Prostate gland (tissue), 2 donors: ENCODE data around the gene NCAM2. TPM values are rescaled to one million over a fixed set of nuclear protein-coding genes. Genes with fewer than 3 reads are reported as not detected.

ENCODE experiments used
- DNase-seq: peaks from one replicate; pipeline ENCODE4 v3.0.0-alpha.2; 2019; ENCODE audit warnings: low spot score
- H3K27ac ChIP-seq, 2 donors: fragments of 200-600 bp; sonication (generic); 2 replicates each; pipeline ENCODE4 v1.5.1; 2017 to 2019
- H3K27me3 ChIP-seq: fragments of 200-600 bp; sonication (generic); replicated peaks from 2 replicates; pipeline ENCODE4 v1.5.1; 2019; ENCODE audit not compliant: insufficient read depth
- H3K36me3 ChIP-seq, 2 donors: fragments of 200-600 bp; sonication (generic); 1 replicate in 1 of 2; 2 replicates in 1 of 2; pipeline versions ENCODE4 v1.5.1 to v1.8.1; 2017 to 2019
- H3K4me1 ChIP-seq: fragments of 200-600 bp; sonication (generic); replicated peaks from 2 replicates; pipeline ENCODE4 v1.5.1; 2019
- H3K4me3 ChIP-seq, 2 donors: fragments of 200-600 bp; sonication (generic); 2 replicates each; pipeline ENCODE4 v1.5.1; 2017 to 2019
- H3K9me3 ChIP-seq: fragments of 200-600 bp; sonication (generic); 2 replicates; pipeline ENCODE4 v1.5.1; 2017
- CTCF ChIP-seq, 4 experiments: fragments of 200-600 bp in 2 of 4; fragments of 450-650 bp in 2 of 4; sonication (generic) in 2 of 4; IDR thresholded peaks; 1 replicate in 3 of 4; 2 replicates in 1 of 4; pipeline ENCODE4 v1.5.1; 2016 to 2019; ENCODE audit warnings: antibody characterized with exemption in 4 of 4, mild to moderate bottlenecking in 2 of 4, moderate library complexity in 2 of 4
- POLR2A ChIP-seq: fragments of 450-650 bp; IDR thresholded peaks from one replicate; pipeline ENCODE4 v1.6.1; 2016; ENCODE audit warnings: antibody characterized with exemption, mild to moderate bottlenecking
- POLR2AphosphoS5 ChIP-seq: sonication (generic); formaldehyde crosslinking; IDR thresholded peaks from one replicate; pipeline ENCODE4 v1.6.1; 2017; ENCODE audit warnings: antibody characterized with exemption
- WGBS: methylation state at CpG from one replicate; pipeline ENCODE4 v1.1.5; 2018; 5-methylcytosine and 5-hydroxymethylcytosine counted together
- intact Hi-C: fragments of 100-400 bp; cut with DNase I; formaldehyde crosslinking; loops from one replicate; pipeline ENCODE4 v1.14.2; 2022
- total RNA-seq, 2 donors: library from RNA; depleted of rRNA; stranded (reverse); fragments of >200 nt; gene quantifications; one replicate each; pipeline ENCODE4 v1.1.0, GENCODE V29; 2016

The NCAM2 gene
- total RNA-seq, 2 donors from 2014 or later: 1.1 to 21.9 TPM

GRCh38 chr21:21345872-21346271 is 347.7 kb downstream of the NCAM2 start:
- Histone ChIP-seq H3K4me1 (no peaks in the 10 kb centered on the region), H3K9me3 (no peaks in the 10 kb centered on the region), H3K27ac (no peak overlapping the region), H3K36me3 (no peaks in the 10 kb centered on the region), H3K27me3 (no peaks in the 10 kb centered on the region), H3K4me3 (no peak overlapping the region)
- no peak for DNase-seq
- intact Hi-C loops: loop anchor here (10.0 kb wide), 1 partner anchor 59 kb away; no protein-coding TSS in a partner anchor
- TF ChIP-seq CTCF (IDR thresholded peaks at IDR 0.05) (no peak), POLR2A (no peak), POLR2AphosphoS5 (no peak)

- Histone ChIP-seq H3K4me1 (no peaks in the 10 kb centered on the region), H3K27me3 (no peaks in the 10 kb centered on the region), H3K27ac (no peak overlapping the region), H3K4me3 (no peak overlapping the region), H3K9me3 (no peaks in the 10 kb centered on the region), H3K36me3 (no peaks in the 10 kb centered on the region)
- intact Hi-C loops: no loop called here
- TF ChIP-seq POLR2A (no peak), CTCF (IDR thresholded peaks at IDR 0.05) (no peak), POLR2AphosphoS5 (no peak)
- DNase-seq: no peak
Measured at GRCh38 chr21:21366277-21366676, 368.1 kb downstream of the NCAM2 start.

GRCh38 chr21:21367583-21367982 is 369.4 kb downstream of the NCAM2 start:
- no peaks in the 10 kb centered on the region for H3K36me3 ChIP-seq
- intact Hi-C loops: no loop called here
- H3K4me1 ChIP-seq: no peaks in the 10 kb centered on the region
- TF ChIP-seq POLR2AphosphoS5 (no peak), CTCF (IDR thresholded peaks at IDR 0.05) (no peak), POLR2A (no peak)
- no peaks in the 10 kb centered on the region for H3K9me3 ChIP-seq
- no peak for DNase-seq
- no peak overlapping the region for H3K4me3 ChIP-seq
- H3K27ac ChIP-seq: no peak overlapping the region
- H3K27me3 ChIP-seq: no peaks in the 10 kb centered on the region

GRCh38 chr21:21373969-21374368 is 375.8 kb downstream of the NCAM2 start:
- Histone ChIP-seq H3K36me3 (no peaks in the 10 kb centered on the region), H3K4me1 (no peaks in the 10 kb centered on the region), H3K27me3 (no peaks in the 10 kb centered on the region), H3K27ac (no peak overlapping the region), H3K4me3 (no peak overlapping the region), H3K9me3 (no peaks in the 10 kb centered on the region)
- DNase-seq: no peak
- TF ChIP-seq POLR2A (no peak), CTCF (IDR thresholded peaks at IDR 0.05) (no peak), POLR2AphosphoS5 (no peak)
- WGBS: 52% methylated on average over 1 of the region's 1 CpG
- intact Hi-C loops: no loop called here

DNA sequence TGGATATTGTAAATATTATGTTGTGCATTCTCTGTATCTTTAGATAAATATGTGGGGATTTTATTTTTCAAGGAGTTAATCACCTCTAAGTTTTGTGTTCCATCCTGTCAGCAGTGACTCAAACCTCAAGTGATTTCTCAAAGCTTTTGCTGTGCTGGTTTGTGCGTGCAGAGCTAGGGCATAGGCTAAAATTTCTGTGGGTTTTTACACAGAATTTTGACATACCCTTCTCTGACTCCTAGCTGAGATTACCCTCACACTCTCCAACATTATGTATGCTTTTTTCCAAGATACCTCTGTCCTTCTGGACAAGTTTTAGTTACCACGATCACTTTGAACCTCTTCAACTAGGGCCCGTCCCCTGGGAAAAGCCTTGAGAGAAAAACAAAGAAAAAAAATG is 384.9 kb downstream of the NCAM2 start:
- 80% methylated on average over 3 of the region's 3 CpGs for WGBS
- H3K36me3 ChIP-seq: no peaks in the 10 kb centered on the region
- intact Hi-C loops: no loop called here
- H3K4me3 ChIP-seq: no peak overlapping the region
- no peaks in the 10 kb centered on the region for H3K9me3 ChIP-seq
- DNase-seq: no peak
- TF ChIP-seq POLR2AphosphoS5 (no peak), CTCF (IDR thresholded peaks at IDR 0.05) (no peak)
- H3K27me3 ChIP-seq: no peaks in the 10 kb centered on the region
- H3K27ac ChIP-seq: no peak overlapping the region
- no peaks in the 10 kb centered on the region for H3K4me1 ChIP-seq
